SU-DHL-6 (cell line): ENCODE results near the gene PRDM16.

Source experiments
- H2AFZ ChIP-seq: fragments of 200-600 bp; sonication (generic); 2 replicates; pipeline ENCODE4 v1.6.1; 2014; ENCODE audit warnings: low read depth, mild to moderate bottlenecking, moderate library complexity, mixed read lengths, antibody characterized with exemption, low read length; ENCODE audit not compliant: severe bottlenecking
- H3F3A ChIP-seq: fragments of 200-600 bp; shearing (Covaris generic); 2 replicates; pipeline ENCODE4 v1.6.0; 2016; ENCODE audit warnings: antibody characterized with exemption, mild to moderate bottlenecking; ENCODE audit not compliant: insufficient read depth
- H3K27ac ChIP-seq: fragments of 200-600 bp; sonication (generic); 2 replicates; pipeline ENCODE4 v1.5.1; 2016; ENCODE audit warnings: low read depth, mild to moderate bottlenecking, low read length, moderate library complexity, mixed read lengths
- H3K27me3 ChIP-seq: fragments of 200-600 bp; sonication (generic), shearing (Covaris generic); 2 replicates; pipeline ENCODE4 v1.6.0; 2014; ENCODE audit warnings: mild to moderate bottlenecking, low read length
- H3K36me3 ChIP-seq: fragments of 200-600 bp; sonication (generic); 2 replicates; pipeline ENCODE4 v1.6.1; 2014; ENCODE audit warnings: mild to moderate bottlenecking, low read length, mixed read lengths
- H3K4me2 ChIP-seq: fragments of 300-600, 200-600 bp; shearing (Covaris generic), sonication (generic); 2 replicates; pipeline ENCODE4 v1.6.0; 2014; ENCODE audit warnings: low read length, low read depth, mild to moderate bottlenecking; ENCODE audit not compliant: poor library complexity, severe bottlenecking
- H3K4me3 ChIP-seq: fragments of 200-600 bp; sonication (generic); 2 replicates; pipeline ENCODE4 v1.5.1; 2014; ENCODE audit warnings: antibody characterized with exemption, low read length, mild to moderate bottlenecking, mixed read lengths; ENCODE audit not compliant: insufficient read depth, poor library complexity, severe bottlenecking
- H3K79me2 ChIP-seq: fragments of 200-600 bp; sonication (generic); 2 replicates; pipeline ENCODE4 v1.6.1; 2014; ENCODE audit warnings: mild to moderate bottlenecking, low read length, moderate library complexity; ENCODE audit not compliant: insufficient read depth
- H3K9ac ChIP-seq: fragments of 200-600 bp; sonication (generic); 2 replicates; pipeline ENCODE4 v1.7.0; 2014; ENCODE audit warnings: mild to moderate bottlenecking, low read length
- H3K9me2 ChIP-seq: fragments of 200-600 bp; sonication (generic); replicated peaks from 2 replicates; pipeline ENCODE4 v1.6.1; 2014; ENCODE audit warnings: low read length; ENCODE audit not compliant: insufficient read depth
- H3K9me3 ChIP-seq: fragments of 200-600 bp; sonication (generic); 2 replicates; pipeline ENCODE4 v1.6.1; 2014; ENCODE audit warnings: low read length, mixed read lengths; ENCODE audit not compliant: insufficient read depth
- H4K20me1 ChIP-seq: fragments of 200-600 bp; sonication (generic); 2 replicates; pipeline ENCODE4 v1.6.1; 2014; ENCODE audit warnings: low read depth, mild to moderate bottlenecking, antibody characterized with exemption, low read length, moderate library complexity, mixed read lengths
- CTCF ChIP-seq: fragments of 200-600 bp; sonication (generic); IDR thresholded peaks from one replicate; pipeline ENCODE4 v1.5.1; 2017; ENCODE audit warnings: antibody characterized with exemption, mild to moderate bottlenecking, low read length, moderate library complexity; ENCODE audit not compliant: insufficient read depth, poor library complexity, severe bottlenecking
- EZH2phosphoT487 ChIP-seq: fragments of 200-600 bp; sonication (generic), shearing (Covaris generic); conservative IDR thresholded peaks from 2 replicates; pipeline ENCODE4 v1.6.1; 2018; ENCODE audit warnings: mild to moderate bottlenecking, antibody characterized with exemption, low read length, moderate library complexity, mixed read lengths

PRDM16 gene

GRCh38 chr1:3479511-3480368 is 410.7 kb downstream of the PRDM16 start:
- H3K36me3 ChIP-seq: no peaks in the 10 kb centered on the region
- no peaks in the 10 kb centered on the region for H3K27me3 ChIP-seq
- no peaks in the 10 kb centered on the region for H3K9me3 ChIP-seq
- H3K9me2 ChIP-seq: no peaks in the 10 kb centered on the region
- H3K79me2 ChIP-seq: no peaks in the 10 kb centered on the region
- H4K20me1 ChIP-seq: no peaks in the 10 kb centered on the region
- TF ChIP-seq EZH2phosphoT487 (no peak), CTCF (no peak)
- no peak overlapping the region for H3K9ac ChIP-seq
- H3F3A ChIP-seq: no peaks in the 10 kb centered on the region
- H3K4me2 ChIP-seq: no peak overlapping the region
- no peak overlapping the region for H3K4me3 ChIP-seq
- no peak overlapping the region for H2AFZ ChIP-seq
- H3K27ac ChIP-seq: no peak overlapping the region

- H3F3A ChIP-seq: no peaks in the 10 kb centered on the region
- H3K4me2 ChIP-seq: no peak overlapping the region
- no peak overlapping the region for H3K4me3 ChIP-seq
- H3K27ac ChIP-seq: no peak overlapping the region
- no peak overlapping the region for H3K9ac ChIP-seq
- no peak overlapping the region for H2AFZ ChIP-seq
- H3K9me2 ChIP-seq: no peaks in the 10 kb centered on the region
- TF ChIP-seq EZH2phosphoT487 (no peak), CTCF (no peak)
- no peaks in the 10 kb centered on the region for H3K9me3 ChIP-seq
- no peaks in the 10 kb centered on the region for H3K36me3 ChIP-seq
- no peaks in the 10 kb centered on the region for H4K20me1 ChIP-seq
- H3K79me2 ChIP-seq: no peaks in the 10 kb centered on the region
- H3K27me3 ChIP-seq: no peaks in the 10 kb centered on the region
Measured at GRCh38 chr1:3480369-3480719, 411.3 kb downstream of the PRDM16 start.

GRCh38 chr1:3481046-3481445 is 412.0 kb downstream of the PRDM16 start:
- Histone ChIP-seq H3K9ac (no peak overlapping the region), H4K20me1 (no peaks in the 10 kb centered on the region)
- no peak for TF ChIP-seq CTCF
- no peak for TF ChIP-seq EZH2phosphoT487

More at GRCh38 chr1:3481046-3481445, 412.0 kb downstream of the PRDM16 start:
- Histone ChIP-seq H3K36me3 (no peaks in the 10 kb centered on the region), H3K9me3 (no peaks in the 10 kb centered on the region), H3F3A (no peaks in the 10 kb centered on the region), H3K4me3 (no peak overlapping the region), H3K9me2 (no peaks in the 10 kb centered on the region), H3K79me2 (no peaks in the 10 kb centered on the region), H2AFZ (no peak overlapping the region), H3K27ac (no peak overlapping the region), H3K27me3 (no peaks in the 10 kb centered on the region), H3K4me2 (no peak overlapping the region)
